ENCODE data around the gene MT1A. TPM values are rescaled to one million over a fixed set of nuclear protein-coding genes. Genes with fewer than 3 reads are reported as not detected.
"Not testable (repeated sequence)": the region's sequence is repeated elsewhere in the genome, so short reads cannot be mapped to it uniquely, and the experiment has no call there.

The MT1A gene
- polyA plus RNA-seq, 1 of the 3 experiments (the other 2 are of a cell fraction), result 5.4 TPM

DNA sequence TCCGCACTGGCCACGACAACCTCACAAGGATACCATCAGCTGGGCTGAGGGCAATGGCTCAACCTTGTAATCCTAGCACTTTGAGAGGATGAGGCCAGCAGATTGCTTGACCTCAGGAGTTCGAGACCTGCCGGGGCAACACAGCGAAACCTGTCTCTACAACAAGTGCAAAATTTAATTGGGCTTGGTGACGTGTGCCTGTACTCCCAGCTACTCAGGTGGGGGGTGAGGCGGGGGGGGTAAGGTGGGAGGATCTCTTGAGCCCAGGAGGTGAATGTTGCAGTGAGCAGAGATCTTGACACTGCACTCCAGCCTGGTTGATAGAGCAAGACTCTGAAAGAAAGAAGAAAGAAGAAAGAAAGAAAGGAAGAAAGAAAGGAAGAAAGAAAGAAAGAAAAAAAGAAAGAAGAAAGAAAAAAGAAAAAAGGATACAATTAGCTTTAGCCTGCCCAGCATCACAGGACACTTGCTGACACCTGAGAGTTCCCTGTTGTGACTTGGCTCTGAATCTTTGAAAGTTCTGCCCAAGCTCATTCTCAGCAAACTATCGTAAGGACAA is 18.0 kb upstream of the MT1A start:
- no peaks in the 10 kb centered on the region for H4K20me1 ChIP-seq (ENCODE audit: insufficient read depth)
- no peaks in the 10 kb centered on the region for H3F3A ChIP-seq (replicated peaks; ENCODE audit: insufficient read depth)
- H3K4me2 ChIP-seq, result no peak overlapping the region
- H3K79me2 ChIP-seq (ENCODE audit: insufficient read depth), result no peaks in the 10 kb centered on the region
- no peaks in the 10 kb centered on the region for H3K27me3 ChIP-seq (ENCODE audit: insufficient read depth)
- TF ChIP-seq, protein P1, sequence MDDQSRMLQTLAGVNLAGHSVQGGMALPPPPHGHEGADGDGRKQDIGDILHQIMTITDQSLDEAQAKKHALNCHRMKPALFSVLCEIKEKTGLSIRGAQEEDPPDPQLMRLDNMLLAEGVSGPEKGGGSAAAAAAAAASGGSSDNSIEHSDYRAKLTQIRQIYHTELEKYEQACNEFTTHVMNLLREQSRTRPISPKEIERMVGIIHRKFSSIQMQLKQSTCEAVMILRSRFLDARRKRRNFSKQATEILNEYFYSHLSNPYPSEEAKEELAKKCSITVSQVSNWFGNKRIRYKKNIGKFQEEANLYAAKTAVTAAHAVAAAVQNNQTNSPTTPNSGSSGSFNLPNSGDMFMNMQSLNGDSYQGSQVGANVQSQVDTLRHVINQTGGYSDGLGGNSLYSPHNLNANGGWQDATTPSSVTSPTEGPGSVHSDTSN (IDR thresholded peaks at IDR 0.05), result no peak
- TF ChIP-seq ELF1 (IDR thresholded peaks at IDR 0.05) (no peak), TCF12 (IDR thresholded peaks at IDR 0.05) (no peak), RAD21 (IDR thresholded peaks at IDR 0.05; ENCODE audit: low read length) (no peak), TEAD4 (IDR thresholded peaks at IDR 0.05; ENCODE audit: borderline replicate concordance, insufficient read depth) (no peak), FOSL2 (IDR thresholded peaks at IDR 0.05; ENCODE audit: borderline replicate concordance, low read depth) (no peak), MEF2A (IDR thresholded peaks at IDR 0.05; ENCODE audit: borderline replicate concordance, low read depth) (no peak), RFX5 (IDR thresholded peaks at IDR 0.05; ENCODE audit: low read length) (no peak)
- TF ChIP-seq, protein P2, sequence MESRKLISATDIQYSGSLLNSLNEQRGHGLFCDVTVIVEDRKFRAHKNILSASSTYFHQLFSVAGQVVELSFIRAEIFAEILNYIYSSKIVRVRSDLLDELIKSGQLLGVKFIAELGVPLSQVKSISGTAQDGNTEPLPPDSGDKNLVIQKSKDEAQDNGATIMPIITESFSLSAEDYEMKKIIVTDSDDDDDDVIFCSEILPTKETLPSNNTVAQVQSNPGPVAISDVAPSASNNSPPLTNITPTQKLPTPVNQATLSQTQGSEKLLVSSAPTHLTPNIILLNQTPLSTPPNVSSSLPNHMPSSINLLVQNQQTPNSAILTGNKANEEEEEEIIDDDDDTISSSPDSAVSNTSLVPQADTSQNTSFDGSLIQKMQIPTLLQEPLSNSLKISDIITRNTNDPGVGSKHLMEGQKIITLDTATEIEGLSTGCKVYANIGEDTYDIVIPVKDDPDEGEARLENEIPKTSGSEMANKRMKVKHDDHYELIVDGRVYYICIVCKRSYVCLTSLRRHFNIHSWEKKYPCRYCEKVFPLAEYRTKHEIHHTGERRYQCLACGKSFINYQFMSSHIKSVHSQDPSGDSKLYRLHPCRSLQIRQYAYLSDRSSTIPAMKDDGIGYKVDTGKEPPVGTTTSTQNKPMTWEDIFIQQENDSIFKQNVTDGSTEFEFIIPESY (IDR thresholded peaks at IDR 0.05; ENCODE audit: borderline replicate concordance, low read depth), result no peak
- TF ChIP-seq, protein P3, sequence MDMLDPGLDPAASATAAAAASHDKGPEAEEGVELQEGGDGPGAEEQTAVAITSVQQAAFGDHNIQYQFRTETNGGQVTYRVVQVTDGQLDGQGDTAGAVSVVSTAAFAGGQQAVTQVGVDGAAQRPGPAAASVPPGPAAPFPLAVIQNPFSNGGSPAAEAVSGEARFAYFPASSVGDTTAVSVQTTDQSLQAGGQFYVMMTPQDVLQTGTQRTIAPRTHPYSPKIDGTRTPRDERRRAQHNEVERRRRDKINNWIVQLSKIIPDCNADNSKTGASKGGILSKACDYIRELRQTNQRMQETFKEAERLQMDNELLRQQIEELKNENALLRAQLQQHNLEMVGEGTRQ (IDR thresholded peaks at IDR 0.05; ENCODE audit: borderline replicate concordance, low read depth, low read length), result no peak
- no peak overlapping the region for H2AFZ ChIP-seq (ENCODE audit: low read depth)
- no peaks in the 10 kb centered on the region for H3K9me2 ChIP-seq
- WGBS (ENCODE audit: low lambda C conversion rate), result 94% methylated on average over 7 of the region's 8 CpGs
- H3K4me3 ChIP-seq (ENCODE audit: low read depth in 2 of 2, low read length in 1 of 2), result no peak overlapping the region
- H3K9ac ChIP-seq, result no peak overlapping the region
- CTCF ChIA-PET, result no interaction called here
- no peaks in the 10 kb centered on the region for H3K9me3 ChIP-seq
- peaks cover 0 to 3% of the 10 kb centered on the region in 2 experiments; a peak in 1 of 4 replicates for H3K4me1 ChIP-seq (ENCODE audit: control insufficient read depth in 1 of 2, insufficient read depth in 2 of 2, low read depth in 1 of 2, low read length in 1 of 2)
- H3K27ac ChIP-seq (ENCODE audit: low read depth in 2 of 2, low read length in 1 of 2), result no peak overlapping the region
- POLR2A ChIA-PET, result no interaction called here
- DNase-seq, result no peak
- H3K36me3 ChIP-seq (replicated peaks in 1 of 2; ENCODE audit: control insufficient read depth in 1 of 2, insufficient read depth in 2 of 2, low read length in 1 of 2), result no peaks in the 10 kb centered on the region

DNA sequence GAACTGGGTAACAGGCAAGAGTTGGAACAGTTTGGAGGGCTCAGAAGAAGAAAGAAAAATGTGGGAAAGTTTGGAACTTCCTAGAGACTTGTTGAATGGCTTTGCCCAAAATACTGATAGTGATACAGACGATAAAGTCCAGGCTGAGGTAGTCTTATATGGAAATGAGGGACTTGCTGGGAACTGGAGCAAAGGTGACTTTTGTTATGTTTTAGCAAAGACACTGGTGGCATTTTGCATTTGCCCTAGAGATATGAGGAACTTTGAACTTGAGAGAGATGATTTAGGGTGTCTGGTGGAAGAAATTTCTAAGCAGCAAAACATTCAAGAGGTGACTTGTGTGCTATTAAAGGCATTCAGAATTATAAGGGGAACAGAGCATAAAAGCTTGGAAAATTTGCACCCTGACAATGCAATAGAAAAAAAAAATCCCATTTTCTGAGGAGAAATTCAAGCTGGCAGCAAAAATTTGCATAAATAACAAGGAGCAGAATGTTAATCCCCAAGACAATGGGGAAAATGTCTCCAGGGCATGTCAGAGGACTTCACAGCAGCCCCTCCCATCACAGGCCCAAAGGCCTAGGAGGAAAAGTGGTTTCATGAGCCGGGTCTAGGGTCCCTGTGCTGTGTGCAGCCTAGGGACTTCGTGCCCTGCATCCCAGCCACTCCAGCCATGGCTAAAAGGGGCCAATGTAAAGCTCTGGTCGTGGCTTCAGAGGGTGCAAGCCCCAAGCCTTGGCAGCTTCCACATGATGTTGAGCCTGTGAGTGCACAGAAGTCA is 16.6 kb upstream of the MT1A start:
- H3K9ac ChIP-seq; DNase-seq; H3K27ac ChIP-seq (ENCODE audit: low read depth in 2 of 2, low read length in 1 of 2); H3K4me3 ChIP-seq (ENCODE audit: low read depth in 2 of 2, low read length in 1 of 2); H4K20me1 ChIP-seq (ENCODE audit: insufficient read depth); POLR2A ChIA-PET; H3K9me2 ChIP-seq; H3K4me2 ChIP-seq; H2AFZ ChIP-seq (ENCODE audit: low read depth); H3K4me1 ChIP-seq (ENCODE audit: control insufficient read depth in 1 of 2, insufficient read depth in 2 of 2, low read depth in 1 of 2, low read length in 1 of 2); H3K9me3 ChIP-seq; H3K27me3 ChIP-seq (ENCODE audit: insufficient read depth); H3K36me3 ChIP-seq (replicated peaks in 1 of 2; ENCODE audit: control insufficient read depth in 1 of 2, insufficient read depth in 2 of 2, low read length in 1 of 2); H3F3A ChIP-seq (replicated peaks; ENCODE audit: insufficient read depth): not testable (repeated sequence)
- 86% methylated on average over 1 of the region's 4 CpGs for WGBS (ENCODE audit: low lambda C conversion rate)
- peaks cover 13% of the 10 kb centered on the region; the same call in 1 of the 2 replicates for H3K79me2 ChIP-seq (ENCODE audit: insufficient read depth)
- CTCF ChIA-PET, result interaction anchor here (0.9 to 1.5 kb wide), 2 partner anchors 19 to 80 kb away, joined by 3 read pairs; no protein-coding TSS in a partner anchor

DNA sequence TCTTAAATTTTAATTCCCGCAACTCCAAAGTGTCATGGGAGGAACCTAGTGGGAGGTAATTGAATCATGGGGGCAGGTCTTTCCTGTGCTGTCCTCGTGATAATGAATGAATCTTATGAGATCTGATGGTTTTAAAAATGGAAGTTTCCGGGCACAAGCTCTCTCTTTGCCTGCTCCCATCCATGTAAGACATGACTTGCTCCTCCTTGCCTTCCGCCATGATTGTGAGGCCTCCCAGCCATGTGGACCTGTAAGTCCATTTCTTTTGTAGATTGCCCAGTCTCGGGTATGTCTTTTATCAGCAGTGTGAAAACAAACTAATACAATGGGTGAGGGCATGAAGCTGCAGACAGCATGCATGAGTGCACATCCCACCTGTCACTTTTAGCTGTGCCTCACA is 15.3 kb upstream of the MT1A start:
- H3K9me2 ChIP-seq; H3F3A ChIP-seq (replicated peaks; ENCODE audit: insufficient read depth); H2AFZ ChIP-seq (ENCODE audit: low read depth); H3K27ac ChIP-seq (ENCODE audit: low read depth in 2 of 2, low read length in 1 of 2); H4K20me1 ChIP-seq (ENCODE audit: insufficient read depth); DNase-seq; H3K4me1 ChIP-seq (ENCODE audit: control insufficient read depth in 1 of 2, insufficient read depth in 2 of 2, low read depth in 1 of 2, low read length in 1 of 2); H3K4me2 ChIP-seq; H3K27me3 ChIP-seq (ENCODE audit: insufficient read depth); H3K9ac ChIP-seq; H3K9me3 ChIP-seq; H3K4me3 ChIP-seq (ENCODE audit: low read depth in 2 of 2, low read length in 1 of 2); H3K36me3 ChIP-seq (replicated peaks in 1 of 2; ENCODE audit: control insufficient read depth in 1 of 2, insufficient read depth in 2 of 2, low read length in 1 of 2); POLR2A ChIA-PET: not testable (repeated sequence)
- peaks cover 13% of the 10 kb centered on the region; the same call in 1 of the 2 replicates for H3K79me2 ChIP-seq (ENCODE audit: insufficient read depth)
- WGBS (ENCODE audit: low lambda C conversion rate), result 87% methylated on average over 5 of the region's 5 CpGs
- CTCF ChIA-PET, result interaction anchor here (1.1 to 1.6 kb wide), 3 partner anchors 10 to 23 kb away, joined by 3 to 6 read pairs (median 3); no protein-coding TSS in a partner anchor

Data from SK-N-SH (cell line).